Endothelial cell of umbilical vein (primary cell): ENCODE measurements around the gene GPAT2.
"Not testable (repeated sequence)": the region's sequence is repeated elsewhere in the genome, so short reads cannot be mapped to it uniquely, and the experiment has no call there.

Experiments used
- CTCF ChIP-seq, 2 donors: IDR thresholded peaks; 1 replicate in 1 of 2; 2 replicates in 1 of 2; pipeline ENCODE4 v1.5.1; 2011; ENCODE audit warnings: low read length in 2 of 2, mild to moderate bottlenecking in 2 of 2, moderate library complexity in 2 of 2, control low read depth in 1 of 2, inconsistent platforms in 1 of 2, low read depth in 1 of 2; ENCODE audit not compliant: insufficient read depth in 1 of 2; ENCODE audit errors: extremely low read depth in 1 of 2
- POLR2A ChIP-seq: IDR thresholded peaks from 2 replicates; pipeline ENCODE4 v1.6.1; 2012; ENCODE audit warnings: low read depth, mild to moderate bottlenecking, control low read depth, low read length
- POLR2AphosphoS5 ChIP-seq: IDR thresholded peaks from 2 replicates; pipeline ENCODE4 v1.6.1; 2012; ENCODE audit warnings: low read depth, mild to moderate bottlenecking, control low read depth, low read length, moderate library complexity; ENCODE audit not compliant: insufficient read depth

- not testable (repeated sequence) for TF ChIP-seq CTCF (IDR thresholded peaks at IDR 0.05; ENCODE audit: extremely low read depth in 1 of 2, insufficient read depth in 1 of 2, low read depth in 1 of 2, low read length in 2 of 2); POLR2A; POLR2AphosphoS5
Measured at GRCh38 chr2:96070351-96070750, 35.6 kb upstream of the GPAT2 start.
